ENCODE measurements around the gene PALM. TPM values are rescaled to one million over a fixed set of nuclear protein-coding genes. Genes with fewer than 3 reads are reported as not detected.

PALM gene
- polyA plus RNA-seq, 1 donor from 2014 or later, result 74.8 TPM

DNA sequence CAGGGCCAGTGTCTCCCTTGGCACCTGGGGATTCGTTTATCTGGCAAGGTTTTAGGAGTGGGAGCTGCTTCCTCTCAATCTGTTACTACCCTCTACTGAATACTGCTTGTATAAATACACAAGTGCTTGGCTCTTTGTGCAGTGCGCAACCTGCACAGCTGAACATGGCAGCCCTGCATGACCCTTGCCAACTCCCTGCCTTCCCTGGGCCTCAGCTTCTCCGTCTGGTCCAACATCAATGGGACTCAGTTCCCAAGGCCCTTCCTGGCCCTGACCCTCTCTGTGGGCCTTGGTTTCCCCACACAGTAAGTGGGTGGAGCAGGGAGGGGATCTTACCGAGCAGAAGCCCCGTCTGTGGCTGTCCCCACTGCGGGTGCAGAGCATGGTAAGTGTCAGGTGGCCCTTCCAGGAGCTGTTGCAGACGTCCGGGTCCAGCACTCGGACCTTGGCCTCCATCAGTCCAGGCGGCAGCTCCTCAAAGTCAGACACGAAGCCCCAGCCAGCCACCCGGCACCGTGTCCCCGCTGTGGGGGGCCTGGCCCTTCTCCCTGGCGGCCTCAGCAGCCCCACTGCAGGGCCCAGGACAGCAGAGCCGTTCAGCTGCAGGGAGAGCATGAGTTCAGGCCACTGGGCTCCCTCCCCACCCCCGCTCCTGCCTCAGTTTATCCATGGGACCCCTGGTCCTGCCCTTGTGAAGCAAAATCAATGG lies 22.0 kb upstream of the PALM start:
- H3K9ac ChIP-seq (ENCODE audit: low read length), result no peak overlapping the region
- H3K36me3 ChIP-seq (ENCODE audit: insufficient read depth, low read length), result no peaks in the 10 kb centered on the region
- H2AFZ ChIP-seq (ENCODE audit: low read depth, low read length), result no peak overlapping the region
- TF ChIP-seq RAD21 (conservative IDR thresholded peaks at IDR 0.05), result no peak
- TF ChIP-seq, protein P1, sequence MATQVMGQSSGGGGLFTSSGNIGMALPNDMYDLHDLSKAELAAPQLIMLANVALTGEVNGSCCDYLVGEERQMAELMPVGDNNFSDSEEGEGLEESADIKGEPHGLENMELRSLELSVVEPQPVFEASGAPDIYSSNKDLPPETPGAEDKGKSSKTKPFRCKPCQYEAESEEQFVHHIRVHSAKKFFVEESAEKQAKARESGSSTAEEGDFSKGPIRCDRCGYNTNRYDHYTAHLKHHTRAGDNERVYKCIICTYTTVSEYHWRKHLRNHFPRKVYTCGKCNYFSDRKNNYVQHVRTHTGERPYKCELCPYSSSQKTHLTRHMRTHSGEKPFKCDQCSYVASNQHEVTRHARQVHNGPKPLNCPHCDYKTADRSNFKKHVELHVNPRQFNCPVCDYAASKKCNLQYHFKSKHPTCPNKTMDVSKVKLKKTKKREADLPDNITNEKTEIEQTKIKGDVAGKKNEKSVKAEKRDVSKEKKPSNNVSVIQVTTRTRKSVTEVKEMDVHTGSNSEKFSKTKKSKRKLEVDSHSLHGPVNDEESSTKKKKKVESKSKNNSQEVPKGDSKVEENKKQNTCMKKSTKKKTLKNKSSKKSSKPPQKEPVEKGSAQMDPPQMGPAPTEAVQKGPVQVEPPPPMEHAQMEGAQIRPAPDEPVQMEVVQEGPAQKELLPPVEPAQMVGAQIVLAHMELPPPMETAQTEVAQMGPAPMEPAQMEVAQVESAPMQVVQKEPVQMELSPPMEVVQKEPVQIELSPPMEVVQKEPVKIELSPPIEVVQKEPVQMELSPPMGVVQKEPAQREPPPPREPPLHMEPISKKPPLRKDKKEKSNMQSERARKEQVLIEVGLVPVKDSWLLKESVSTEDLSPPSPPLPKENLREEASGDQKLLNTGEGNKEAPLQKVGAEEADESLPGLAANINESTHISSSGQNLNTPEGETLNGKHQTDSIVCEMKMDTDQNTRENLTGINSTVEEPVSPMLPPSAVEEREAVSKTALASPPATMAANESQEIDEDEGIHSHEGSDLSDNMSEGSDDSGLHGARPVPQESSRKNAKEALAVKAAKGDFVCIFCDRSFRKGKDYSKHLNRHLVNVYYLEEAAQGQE (IDR thresholded peaks at IDR 0.05; ENCODE audit: borderline replicate concordance), result no peak
- TF ChIP-seq TAF1 (IDR thresholded peaks at IDR 0.05; ENCODE audit: low read depth), result no peak
- no peak for TF ChIP-seq MXI1 (conservative IDR thresholded peaks at IDR 0.05; ENCODE audit: poor library complexity, severe bottlenecking)
- no peak for TF ChIP-seq SMC3 (conservative IDR thresholded peaks at IDR 0.05; ENCODE audit: poor library complexity)
- no peak for TF ChIP-seq POLR2AphosphoS5 (IDR thresholded peaks at IDR 0.05)
- H3K9me2 ChIP-seq (ENCODE audit: insufficient read depth, low read length), result no peaks in the 10 kb centered on the region
- H3K27ac ChIP-seq (ENCODE audit: low read length), result no peak overlapping the region
- no peak overlapping the region for H3K4me2 ChIP-seq (ENCODE audit: low read length)
- no peaks in the 10 kb centered on the region for H3K79me2 ChIP-seq (replicated peaks; ENCODE audit: insufficient read depth, low read length)
- no peak overlapping the region for H3K4me3 ChIP-seq (ENCODE audit: low read length)
- H3F3A ChIP-seq (ENCODE audit: insufficient read depth, low read length, poor library complexity, severe bottlenecking), result no peaks in the 10 kb centered on the region
- H3K9me3 ChIP-seq (ENCODE audit: low read length), result no peaks in the 10 kb centered on the region
- no peaks in the 10 kb centered on the region for H4K20me1 ChIP-seq (ENCODE audit: insufficient read depth)
- H3K27me3 ChIP-seq (ENCODE audit: insufficient read depth, low read depth, low read length), result no peaks in the 10 kb centered on the region

DNA sequence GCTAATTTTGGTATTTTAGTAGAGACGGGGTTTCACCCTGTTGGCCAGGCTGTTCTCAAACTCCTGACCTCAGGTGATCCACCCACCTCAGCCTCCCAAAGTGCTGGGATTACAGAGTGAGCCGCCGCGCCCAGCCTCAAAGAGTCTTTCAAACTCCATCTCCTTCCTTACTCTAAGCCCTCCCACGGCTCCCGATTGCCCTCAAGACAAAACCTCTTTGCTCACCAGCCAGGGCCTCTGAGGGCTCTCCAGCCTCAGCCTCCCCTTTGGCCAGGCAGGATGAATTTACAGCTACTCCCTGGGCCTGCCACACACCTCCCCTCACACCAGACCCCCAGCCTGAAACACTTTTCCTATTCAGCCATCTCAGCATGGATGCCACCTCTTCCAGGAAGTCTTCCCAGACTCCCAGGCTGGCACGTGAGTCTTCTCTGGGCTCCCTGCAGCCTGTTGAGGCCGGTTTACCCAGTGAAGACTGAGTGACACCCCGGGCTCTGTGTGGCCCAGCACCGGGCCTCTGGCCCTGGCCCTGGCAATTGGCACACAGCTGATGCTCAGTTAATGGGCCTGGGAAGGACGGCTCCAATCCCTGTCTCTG lies 21.1 kb upstream of the PALM start:
- H3K4me2 ChIP-seq (ENCODE audit: low read length), result no peak overlapping the region
- H4K20me1 ChIP-seq (ENCODE audit: insufficient read depth), result no peaks in the 10 kb centered on the region
- H3K9me2 ChIP-seq (ENCODE audit: insufficient read depth, low read length), result no peaks in the 10 kb centered on the region
- H3K9me3 ChIP-seq (ENCODE audit: low read length), result no peaks in the 10 kb centered on the region
- H3K4me3 ChIP-seq (ENCODE audit: low read length), result no peak overlapping the region
- no peak overlapping the region for H2AFZ ChIP-seq (ENCODE audit: low read depth, low read length)
- no peaks in the 10 kb centered on the region for H3F3A ChIP-seq (ENCODE audit: insufficient read depth, low read length, poor library complexity, severe bottlenecking)
- H3K27ac ChIP-seq (ENCODE audit: low read length), result no peak overlapping the region
- H3K36me3 ChIP-seq (ENCODE audit: insufficient read depth, low read length), result no peaks in the 10 kb centered on the region
- no peak overlapping the region for H3K9ac ChIP-seq (ENCODE audit: low read length)
- H3K79me2 ChIP-seq (replicated peaks; ENCODE audit: insufficient read depth, low read length), result no peaks in the 10 kb centered on the region
- TF ChIP-seq, protein P2, sequence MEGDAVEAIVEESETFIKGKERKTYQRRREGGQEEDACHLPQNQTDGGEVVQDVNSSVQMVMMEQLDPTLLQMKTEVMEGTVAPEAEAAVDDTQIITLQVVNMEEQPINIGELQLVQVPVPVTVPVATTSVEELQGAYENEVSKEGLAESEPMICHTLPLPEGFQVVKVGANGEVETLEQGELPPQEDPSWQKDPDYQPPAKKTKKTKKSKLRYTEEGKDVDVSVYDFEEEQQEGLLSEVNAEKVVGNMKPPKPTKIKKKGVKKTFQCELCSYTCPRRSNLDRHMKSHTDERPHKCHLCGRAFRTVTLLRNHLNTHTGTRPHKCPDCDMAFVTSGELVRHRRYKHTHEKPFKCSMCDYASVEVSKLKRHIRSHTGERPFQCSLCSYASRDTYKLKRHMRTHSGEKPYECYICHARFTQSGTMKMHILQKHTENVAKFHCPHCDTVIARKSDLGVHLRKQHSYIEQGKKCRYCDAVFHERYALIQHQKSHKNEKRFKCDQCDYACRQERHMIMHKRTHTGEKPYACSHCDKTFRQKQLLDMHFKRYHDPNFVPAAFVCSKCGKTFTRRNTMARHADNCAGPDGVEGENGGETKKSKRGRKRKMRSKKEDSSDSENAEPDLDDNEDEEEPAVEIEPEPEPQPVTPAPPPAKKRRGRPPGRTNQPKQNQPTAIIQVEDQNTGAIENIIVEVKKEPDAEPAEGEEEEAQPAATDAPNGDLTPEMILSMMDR (IDR thresholded peaks at IDR 0.05; ENCODE audit: poor library complexity, severe bottlenecking), result no peak
- TF ChIP-seq, protein P1 (IDR thresholded peaks at IDR 0.05; ENCODE audit: borderline replicate concordance), result no peak
- TF ChIP-seq POLR2AphosphoS5 (IDR thresholded peaks at IDR 0.05), result no peak
- TF ChIP-seq TAF1 (IDR thresholded peaks at IDR 0.05; ENCODE audit: low read depth), result no peak
- no peak for TF ChIP-seq EP300 (conservative IDR thresholded peaks at IDR 0.05; ENCODE audit: poor library complexity, severe bottlenecking)
- TF ChIP-seq SMC3 (conservative IDR thresholded peaks at IDR 0.05; ENCODE audit: poor library complexity), result no peak
- TF ChIP-seq RAD21 (conservative IDR thresholded peaks at IDR 0.05), result no peak
- no peak for TF ChIP-seq EZH2 (IDR thresholded peaks at IDR 0.05; ENCODE audit: borderline replicate concordance, insufficient read depth, low read length, poor library complexity, severe bottlenecking)
- TF ChIP-seq MXI1 (conservative IDR thresholded peaks at IDR 0.05; ENCODE audit: poor library complexity, severe bottlenecking), result no peak
- no peaks in the 10 kb centered on the region for H3K27me3 ChIP-seq (ENCODE audit: insufficient read depth, low read depth, low read length)
